ENCODE results near the gene EIF4G3.
"Not testable (repeated sequence)": the region's sequence is repeated elsewhere in the genome, so short reads cannot be mapped to it uniquely, and the experiment has no call there.

EIF4G3 gene

DNA sequence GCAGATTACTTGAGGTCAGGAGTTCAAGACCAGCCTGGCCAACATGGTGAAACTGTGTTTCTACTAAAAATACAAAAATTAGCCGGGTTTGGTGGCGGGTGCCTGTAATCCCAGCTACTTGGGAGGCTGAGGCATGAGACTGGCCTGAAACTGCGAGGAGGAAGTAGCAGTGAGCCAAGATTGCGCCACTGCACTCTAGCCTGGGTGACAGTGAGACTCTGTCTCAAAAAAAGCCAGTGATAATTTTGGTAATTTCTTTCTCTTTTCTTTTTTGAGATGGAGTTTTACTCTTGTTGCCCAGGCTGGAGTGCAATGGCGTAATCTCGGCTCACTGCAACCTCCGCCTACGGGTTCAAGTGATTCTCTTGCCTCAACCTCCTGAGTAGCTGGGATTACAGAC, 324.9 kb downstream of the EIF4G3 start:
- DNase-seq = peak; percentile 92

DNA sequence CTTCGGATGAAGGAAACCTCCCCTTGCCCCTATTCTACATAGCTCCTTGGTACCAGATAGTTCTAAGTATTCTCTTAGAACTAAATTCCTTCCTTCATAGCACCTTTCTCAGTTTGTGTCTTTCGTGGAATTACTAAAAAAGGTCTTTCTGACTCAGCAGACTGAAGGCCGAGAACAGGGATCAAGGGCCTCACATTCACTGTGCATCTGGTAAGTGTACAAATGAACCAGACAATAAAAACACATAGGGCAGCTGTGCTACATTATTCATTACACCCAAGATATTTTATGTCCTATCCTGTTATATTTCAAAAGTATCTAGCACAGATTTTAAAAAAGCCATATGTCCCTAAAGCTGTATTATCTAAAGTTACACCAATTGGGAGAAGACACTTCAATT, 326.7 kb downstream of the EIF4G3 start:
- DNase-seq = no peak

DNA sequence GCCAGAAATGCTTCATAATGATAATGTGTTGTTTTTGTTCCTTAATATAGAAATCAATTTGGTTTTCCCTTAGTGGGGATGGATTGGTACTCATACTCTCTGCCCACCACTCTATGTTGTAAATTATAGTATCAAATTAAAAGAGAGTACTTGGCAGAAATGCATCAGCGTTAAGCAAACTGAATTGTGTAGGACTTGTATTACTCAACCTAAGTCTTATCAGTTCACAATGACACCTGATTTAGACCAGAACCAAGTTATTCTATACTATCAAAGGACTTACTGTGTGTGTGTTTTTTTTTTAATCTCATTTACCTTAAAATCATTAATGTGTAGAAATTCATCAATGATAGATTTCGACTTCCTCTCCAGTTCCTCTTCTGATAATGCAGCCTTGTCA, 327.6 kb downstream of the EIF4G3 start:
- no peak for DNase-seq

DNA sequence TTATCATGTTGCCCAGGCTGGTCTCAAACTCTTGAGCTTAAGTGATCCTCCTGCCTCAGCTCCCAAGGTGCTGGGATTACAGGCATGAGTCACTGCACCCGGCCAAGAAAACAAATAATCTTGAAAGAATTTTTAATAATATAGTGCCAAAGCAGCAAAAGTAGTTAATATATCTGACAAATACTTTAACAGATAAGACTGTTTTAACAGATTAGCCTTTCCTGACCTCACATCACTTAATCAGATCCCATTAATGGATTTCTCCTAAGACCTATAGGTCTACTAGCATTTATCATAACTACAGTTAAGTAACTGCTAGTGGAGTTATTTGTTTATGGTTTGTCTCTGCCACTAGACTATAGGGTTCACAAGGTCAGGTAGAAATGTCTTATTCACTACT, 328.5 kb downstream of the EIF4G3 start:
- DNase-seq = no peak

DNA sequence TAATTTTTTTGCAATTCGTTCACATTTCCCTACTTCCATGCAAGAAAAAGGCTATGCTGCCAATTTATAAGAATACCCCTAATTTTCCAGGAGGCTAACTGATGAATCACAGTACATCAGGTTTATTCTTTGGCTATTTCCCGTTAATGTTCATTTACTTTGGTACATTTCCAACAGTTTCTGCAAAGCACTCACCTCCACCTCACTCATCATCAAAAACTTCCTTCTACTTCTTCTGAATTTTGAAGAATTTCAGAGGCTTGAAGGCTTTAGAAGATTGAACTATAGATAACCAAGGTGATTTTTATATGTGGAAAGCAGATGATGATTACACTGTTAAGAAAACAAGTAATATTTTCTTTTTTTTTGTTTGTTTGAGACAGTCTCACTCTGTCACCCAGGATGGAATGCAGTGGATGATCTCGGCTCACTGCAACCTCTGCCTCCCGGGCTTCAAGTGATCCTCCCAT, 329.1 kb downstream of the EIF4G3 start:
- no peak for DNase-seq

DNA sequence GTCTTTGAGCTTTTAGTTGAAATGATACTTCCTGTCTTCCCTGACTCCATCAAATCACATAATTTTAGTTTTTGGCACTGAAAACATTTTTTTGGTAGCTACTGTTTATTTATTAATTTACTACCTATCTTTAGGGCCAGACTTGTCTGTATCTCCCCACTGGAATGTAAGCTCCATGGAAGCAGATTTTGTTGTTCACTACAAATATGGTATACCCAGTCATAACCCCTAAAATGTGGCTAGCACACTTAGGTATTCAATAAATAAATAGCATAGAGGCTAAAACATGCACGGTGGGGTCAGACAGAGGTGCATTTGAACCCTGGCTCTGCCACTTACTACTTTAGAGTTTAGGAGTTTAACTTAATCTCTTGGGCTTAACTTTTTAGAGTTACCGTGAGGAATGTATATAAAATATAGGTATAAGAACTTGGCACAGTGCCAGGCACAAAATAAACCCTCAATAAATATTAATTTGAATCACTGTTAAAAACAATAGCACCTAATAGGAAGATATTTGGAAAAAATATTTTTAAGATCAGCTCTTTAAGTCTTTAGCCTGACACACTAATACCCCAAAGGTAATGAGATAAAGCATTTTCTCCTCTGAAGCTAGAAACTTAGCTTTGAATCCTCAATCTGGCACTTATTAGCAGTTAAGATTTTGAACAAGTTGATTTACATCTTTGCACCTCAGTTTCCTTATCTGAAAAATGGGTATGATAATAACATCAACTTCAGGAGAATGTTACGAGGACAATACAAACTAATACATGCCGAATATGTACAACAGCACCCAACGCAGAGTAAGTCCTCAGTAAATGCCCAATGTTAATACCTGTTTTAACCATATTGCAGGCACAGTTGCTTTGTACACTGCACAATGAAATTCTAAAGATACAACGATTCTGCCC, 330.0 kb downstream of the EIF4G3 start:
- DNase-seq = no peak

DNA sequence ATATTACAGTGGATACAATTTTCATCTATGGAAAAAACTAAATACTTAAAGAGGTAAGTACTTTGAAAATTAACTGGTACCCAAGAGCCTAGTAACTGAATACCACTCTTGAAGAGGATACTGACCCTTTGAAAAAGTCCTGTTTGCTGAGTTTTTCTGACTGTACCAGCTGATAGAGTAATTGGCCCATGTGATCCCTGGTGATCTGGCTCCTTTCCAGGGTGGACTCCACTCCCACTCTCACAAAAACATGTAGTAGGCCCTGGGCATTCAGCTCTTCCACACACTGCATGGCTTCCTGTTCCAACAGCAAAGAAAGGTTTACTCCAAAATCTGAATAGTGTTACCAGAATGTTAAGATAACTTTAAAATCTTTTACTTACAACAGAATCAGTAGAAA, 336.0 kb downstream of the EIF4G3 start:
- no peak for DNase-seq

DNA sequence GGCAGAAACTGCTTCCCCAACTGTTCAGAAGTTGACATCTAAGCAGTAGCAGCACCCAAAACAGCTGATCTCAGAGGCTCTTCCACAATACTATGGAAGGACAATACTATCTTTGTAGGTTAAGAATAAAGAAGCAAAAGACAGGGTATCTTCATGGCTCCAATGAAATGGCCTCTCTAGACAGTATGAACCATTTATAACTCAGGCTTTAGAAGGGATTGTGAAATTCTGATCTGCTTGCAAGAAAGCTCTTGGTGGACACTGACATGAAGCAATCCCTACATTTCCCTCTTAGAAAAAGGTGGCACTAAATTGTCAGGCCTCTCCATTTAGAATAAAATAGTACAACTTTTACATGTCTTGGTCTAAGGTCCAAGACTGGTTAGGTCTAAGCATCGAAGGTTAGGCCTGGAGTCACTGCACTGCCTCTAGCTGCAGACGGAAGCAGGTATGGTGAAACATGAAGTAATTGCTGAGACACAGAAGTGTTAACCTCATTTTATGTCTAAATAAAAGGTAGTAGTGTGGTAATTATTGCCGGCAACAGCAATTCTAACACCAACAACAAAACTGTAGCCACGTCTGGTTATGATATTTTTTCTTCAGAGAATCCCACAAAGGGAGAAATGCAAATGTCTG, 339.0 kb downstream of the EIF4G3 start:
- peak; percentile 62 for DNase-seq

DNA sequence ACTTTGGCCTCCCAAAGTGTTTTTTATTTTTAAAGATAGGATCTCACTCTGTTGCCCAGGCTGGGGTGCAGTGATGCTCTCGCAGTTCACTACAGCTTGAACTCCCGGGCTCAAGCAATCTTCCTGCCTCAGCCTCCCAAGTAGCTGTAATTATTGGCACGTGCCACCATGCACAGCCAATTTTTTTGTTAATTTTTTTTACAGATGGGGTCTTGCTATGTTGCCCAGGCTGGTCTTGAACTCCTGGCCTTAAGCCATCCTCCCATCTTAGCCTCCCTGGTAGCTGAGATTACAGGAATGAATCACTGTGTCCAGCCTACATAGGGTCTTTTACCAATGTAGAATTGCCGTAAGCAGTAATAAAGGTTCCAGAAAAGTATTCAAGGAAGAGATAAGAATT, 340.5 kb downstream of the EIF4G3 start:
- no peak for DNase-seq

DNA sequence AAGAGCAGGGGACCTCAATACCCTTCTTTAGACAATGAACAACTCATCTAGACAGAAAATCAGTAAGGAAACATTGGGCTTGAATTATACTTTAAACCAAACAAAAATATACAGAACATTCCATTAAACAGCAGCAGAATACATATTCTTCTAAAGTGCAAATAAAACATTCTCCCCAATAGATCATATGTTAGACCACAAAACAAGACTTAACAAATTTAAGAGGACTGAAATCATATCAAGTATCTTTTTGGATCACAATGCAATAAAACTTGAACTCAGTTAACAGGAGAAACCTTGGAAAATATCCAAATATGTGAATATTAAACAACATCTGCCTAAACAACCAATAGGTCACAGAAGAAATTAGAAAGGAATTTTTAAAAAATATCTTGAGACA, 341.9 kb downstream of the EIF4G3 start:
- no peak for DNase-seq

DNA sequence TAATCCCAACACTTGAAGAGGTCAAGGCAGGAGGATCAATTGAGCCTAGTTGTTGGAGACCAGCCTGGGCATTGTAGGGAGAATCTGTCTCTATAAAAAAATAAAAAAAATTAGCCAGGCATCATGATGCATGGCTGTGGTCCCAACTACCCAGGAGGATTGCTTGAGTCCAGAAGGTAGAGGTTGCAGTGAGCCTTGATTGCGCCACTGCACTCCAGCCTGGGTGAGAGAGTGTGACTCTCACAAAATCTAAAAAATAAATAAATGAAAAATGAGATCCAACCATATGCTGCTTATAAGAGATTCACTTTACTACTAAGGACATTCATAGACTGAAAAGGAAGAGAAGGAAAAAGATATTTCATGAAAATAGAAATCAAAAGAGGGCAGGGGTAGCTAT, 342.5 kb downstream of the EIF4G3 start:
- no peak for DNase-seq

DNA sequence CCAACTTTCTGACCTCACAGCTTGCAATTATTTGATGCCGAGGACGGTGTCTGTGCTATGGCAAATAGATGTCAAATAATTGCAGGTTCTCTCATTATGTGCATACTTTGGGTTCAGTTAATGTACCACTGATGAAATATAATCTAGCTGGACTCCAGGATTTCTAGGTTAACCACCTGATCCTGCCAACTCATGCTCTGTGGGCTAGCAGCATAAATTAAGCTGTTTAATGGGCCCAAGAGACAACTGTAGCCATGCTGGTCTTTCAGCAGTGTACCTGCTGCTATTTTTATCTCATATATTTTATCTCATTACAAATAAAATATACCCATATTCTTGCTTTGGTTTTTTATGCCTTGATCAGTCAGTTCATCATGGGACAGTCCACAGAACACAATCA, 346.3 kb downstream of the EIF4G3 start:
- DNase-seq = no peak

DNA sequence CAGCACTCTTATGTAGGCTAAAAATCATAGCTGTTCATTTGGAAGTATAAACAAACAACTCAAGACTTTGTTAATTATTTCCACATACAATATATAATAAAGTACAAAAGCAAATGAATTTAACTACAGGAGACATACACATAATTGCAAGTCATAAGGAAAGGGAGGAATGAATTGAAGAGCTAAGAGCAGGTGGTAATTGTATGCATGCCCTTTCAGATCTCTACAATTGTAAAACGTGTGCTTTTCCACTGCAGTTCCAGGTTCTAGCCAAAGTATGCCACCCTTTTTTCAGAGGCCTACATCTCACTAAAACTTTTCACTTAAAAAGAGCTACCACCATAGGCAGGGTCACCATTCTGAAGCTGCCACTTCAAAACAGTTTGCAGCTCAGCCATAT, 346.8 kb downstream of the EIF4G3 start:
- no peak for DNase-seq

DNA sequence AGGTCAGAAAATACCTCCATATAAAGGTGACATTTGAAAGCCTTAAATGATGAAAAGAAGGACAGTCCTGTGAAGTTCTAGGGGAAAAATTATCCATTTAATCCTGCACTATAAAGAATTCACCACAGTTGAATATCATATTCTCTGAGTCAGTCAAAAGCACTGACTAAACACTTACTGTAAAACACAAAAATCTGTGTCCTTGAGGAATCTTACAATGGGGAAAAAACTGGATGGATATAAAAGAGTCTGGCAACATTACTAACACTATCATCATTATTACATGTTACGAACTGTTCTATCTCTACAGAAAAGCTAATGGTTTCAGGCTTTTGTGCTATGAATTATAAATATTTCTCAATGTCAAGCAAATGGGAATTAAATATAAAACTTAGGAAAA, 347.2 kb downstream of the EIF4G3 start:
- no peak for DNase-seq

DNA sequence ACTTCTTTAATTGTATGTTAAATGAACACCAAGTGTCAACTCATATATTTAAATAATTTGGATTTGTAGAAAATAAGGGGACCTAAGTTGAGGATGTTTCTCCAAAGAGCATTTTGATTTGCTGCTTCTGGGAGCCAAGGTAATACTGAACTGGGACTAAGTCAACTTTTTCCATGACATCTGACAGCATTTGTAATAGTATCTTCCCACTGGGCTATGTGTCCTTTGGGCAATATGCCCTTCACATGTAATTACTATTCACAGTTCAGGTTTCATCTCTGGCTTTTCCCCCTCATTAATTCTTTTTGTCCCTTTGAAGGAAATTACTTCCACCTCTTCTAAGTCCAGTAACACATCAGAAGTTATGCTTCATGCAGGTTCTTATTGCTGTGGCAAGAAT, 352.9 kb downstream of the EIF4G3 start:
- DNase-seq = no peak

DNA sequence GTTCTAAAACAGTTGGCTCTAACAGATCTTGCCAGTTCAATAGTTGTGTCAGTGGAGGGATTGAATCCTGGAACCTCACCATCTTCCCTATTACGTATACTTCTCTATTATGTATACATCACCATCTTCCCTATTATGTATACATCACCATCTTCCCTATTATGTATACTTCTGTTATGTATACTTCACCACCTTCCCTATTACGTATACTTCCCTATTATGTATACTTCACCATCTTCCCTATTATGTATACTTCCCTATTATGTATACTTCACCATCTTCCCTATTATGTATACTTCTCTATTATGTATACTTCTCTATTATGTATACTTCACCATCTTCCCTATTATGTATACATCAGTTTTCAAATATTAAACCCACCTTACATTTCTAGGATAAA, 355.2 kb downstream of the EIF4G3 start:
- peak; percentile 12 for DNase-seq

DNA sequence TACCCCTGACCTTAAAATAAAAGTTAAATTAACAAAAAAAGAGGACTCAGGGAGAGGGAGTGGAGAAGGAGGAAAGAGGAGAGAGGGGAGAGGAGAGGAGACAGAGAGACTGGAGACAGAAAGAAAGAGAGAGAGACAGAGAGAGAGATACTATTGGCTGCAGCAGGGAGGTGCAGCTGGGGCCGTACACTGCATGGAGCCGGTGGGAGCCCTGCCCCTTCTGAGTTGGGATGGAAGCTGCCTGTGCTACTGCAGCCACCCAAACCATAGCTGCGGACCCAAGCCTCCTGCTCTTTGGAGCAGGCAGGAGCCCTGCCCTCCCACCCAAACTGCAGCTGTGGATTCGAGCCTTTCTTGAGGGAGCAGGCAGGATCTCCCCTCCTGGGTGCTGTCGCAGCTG, 356.9 kb downstream of the EIF4G3 start:
- DNase-seq = no peak

DNA sequence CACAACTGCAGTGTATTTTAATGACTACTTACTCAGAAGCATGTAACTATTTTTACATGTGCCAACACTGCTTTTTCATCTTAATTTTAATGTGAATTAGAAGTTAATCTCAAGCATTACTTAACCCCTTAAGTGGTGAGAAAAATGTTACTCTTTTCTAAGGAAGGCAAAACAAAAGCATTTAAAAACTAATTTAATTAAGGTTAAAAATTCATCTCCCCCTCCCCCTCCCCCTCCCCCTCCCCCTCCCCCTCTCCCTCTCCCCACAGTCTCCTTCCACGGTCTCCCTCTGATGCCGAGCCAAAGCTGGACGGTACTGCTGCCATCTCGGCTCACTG, 362.2 kb downstream of the EIF4G3 start:
- no peak for DNase-seq

DNA sequence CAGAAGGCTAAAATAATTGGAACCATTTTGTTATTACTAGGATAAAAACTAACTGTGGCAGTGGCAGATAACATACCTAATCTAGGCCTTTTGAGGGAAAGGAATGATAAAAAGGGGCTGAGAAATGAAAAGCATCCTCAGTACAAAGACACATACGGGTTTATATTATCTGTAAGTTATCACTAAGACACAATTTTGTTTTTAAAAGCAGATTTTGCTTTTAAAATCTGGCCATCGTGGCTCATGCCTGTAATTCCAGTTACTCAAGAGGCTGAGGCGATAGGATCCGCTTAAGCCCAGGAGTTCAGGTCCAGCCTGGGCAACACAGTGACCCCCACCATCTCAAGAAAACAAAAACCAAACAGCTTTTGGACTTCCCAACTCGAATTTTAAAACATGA, 364.8 kb downstream of the EIF4G3 start:
- no peak for DNase-seq

DNA sequence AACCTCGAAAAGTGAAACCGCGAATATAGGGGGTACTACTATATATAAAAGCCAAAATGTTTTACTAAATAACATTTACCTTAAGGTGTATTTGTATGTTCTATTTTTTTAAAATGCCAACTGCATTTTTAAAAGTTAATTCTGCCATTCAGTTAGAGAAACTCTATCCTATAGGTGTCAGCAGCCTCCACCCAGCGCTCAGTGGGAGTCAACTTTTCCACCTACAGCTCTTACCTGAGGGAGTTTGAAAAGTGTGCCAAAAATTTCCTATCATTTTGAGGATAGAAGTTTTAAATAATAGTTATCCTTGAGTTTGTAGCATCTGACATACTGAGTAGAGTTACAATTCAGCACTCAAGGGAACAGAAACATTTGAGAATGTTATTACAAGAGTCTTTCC, 383.5 kb downstream of the EIF4G3 start:
- no peak for DNase-seq

DNA sequence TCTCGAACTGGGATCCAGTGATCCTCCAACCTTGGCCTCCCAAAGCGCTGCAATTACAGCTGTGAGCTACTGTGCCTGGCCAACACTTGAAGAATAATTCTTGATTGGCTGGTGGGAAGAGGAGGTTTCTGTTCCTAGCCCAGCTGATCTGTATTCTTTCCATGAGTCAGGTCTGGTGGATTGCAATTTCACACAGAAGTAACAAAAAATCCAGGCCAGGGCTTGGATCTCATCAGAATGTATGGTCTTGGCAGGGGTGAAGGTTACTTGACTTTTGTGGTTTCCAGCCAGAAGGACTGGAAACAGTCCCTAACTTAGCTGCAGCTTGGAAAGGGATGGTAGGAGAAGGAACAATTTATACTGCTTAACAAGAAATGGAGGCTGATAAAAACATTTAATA, 384.5 kb downstream of the EIF4G3 start:
- DNase-seq = peak; percentile 16

DNA sequence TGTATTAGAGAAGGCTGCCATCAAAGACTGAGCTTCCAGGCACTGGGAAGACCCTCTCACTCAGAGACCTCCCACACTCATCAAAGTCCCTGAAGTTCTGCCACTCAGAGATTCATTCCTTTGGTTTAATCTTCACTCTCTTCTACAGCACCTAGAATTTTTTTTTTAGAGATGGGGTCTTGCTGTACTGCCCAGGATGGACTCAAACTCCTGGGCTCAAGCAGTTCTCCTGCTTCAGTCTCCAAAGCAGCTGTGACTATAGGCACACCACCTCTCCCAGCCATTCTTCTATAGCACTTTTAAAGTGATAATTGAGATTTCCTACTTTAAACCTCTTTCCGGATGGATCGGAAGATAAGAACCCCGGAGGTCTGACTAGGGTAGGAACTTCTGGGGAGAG, 385.9 kb downstream of the EIF4G3 start:
- no peak for DNase-seq

DNA sequence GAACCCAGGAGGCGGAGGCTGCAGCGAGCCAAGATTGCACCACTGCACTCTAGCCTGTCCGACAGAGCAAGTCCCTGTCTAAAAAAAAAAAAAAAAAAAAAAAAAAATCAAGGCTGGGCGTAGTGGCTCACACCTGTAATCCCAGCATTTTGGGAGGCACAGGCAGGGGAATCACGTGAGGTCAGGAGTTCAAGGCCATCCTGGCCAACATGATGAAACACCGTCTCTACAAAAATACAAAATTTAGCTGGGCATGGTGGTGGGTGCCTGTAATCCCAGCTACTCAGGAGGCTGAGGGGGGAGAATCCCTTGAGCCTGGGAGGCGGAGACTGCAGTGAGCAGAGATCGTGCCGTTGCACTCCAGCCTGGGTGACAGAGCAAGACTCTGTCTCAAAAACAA, 387.1 kb downstream of the EIF4G3 start:
- not testable (repeated sequence) for DNase-seq

All from MV-4-11 (cell line).